NCI-H1105 (cell line): ENCODE results near the gene PIP4K2A.
"Not testable (repeated sequence)": the region's sequence is repeated elsewhere in the genome, so short reads cannot be mapped to it uniquely, and the experiment has no call there.

Experiments used
- DNase-seq: peaks from one replicate; lab custom pipeline; 2025; lab: John Stamatoyannopoulos, UW

Gene PIP4K2A

GRCh38 chr10:22693860-22694259 is 20.5 kb downstream of the PIP4K2A start:
- DNase-seq: no peak

GRCh38 chr10:22693371-22693784 is 21.0 kb downstream of the PIP4K2A start:
- DNase-seq: no peak

GRCh38 chr10:22692119-22692518 is 22.3 kb downstream of the PIP4K2A start:
- DNase-seq: not testable (repeated sequence)

- DNase-seq: no peak
Measured at GRCh38 chr10:22690614-22691431, 23.6 kb downstream of the PIP4K2A start.

- DNase-seq: no peak
Measured at GRCh38 chr10:22690158-22690557, 24.2 kb downstream of the PIP4K2A start.

GRCh38 chr10:22686347-22686746 is 28.0 kb downstream of the PIP4K2A start:
- DNase-seq: no peak

- DNase-seq: no peak
Measured at GRCh38 chr10:22685926-22686325, 28.5 kb downstream of the PIP4K2A start.

GRCh38 chr10:22684699-22685098 is 29.7 kb downstream of the PIP4K2A start:
- no peak for DNase-seq

- DNase-seq: no peak
Measured at GRCh38 chr10:22683140-22683389, 31.3 kb downstream of the PIP4K2A start.

GRCh38 chr10:22682237-22683139 is 31.9 kb downstream of the PIP4K2A start:
- DNase-seq: no peak

- no peak for DNase-seq
Measured at GRCh38 chr10:22681783-22682183, 32.6 kb downstream of the PIP4K2A start.

- DNase-seq: no peak
Measured at GRCh38 chr10:22681301-22681700, 33.1 kb downstream of the PIP4K2A start.

GRCh38 chr10:22679608-22680007 is 34.8 kb downstream of the PIP4K2A start:
- no peak for DNase-seq

GRCh38 chr10:22677333-22677732 is 37.0 kb downstream of the PIP4K2A start:
- DNase-seq: no peak

- DNase-seq: no peak
Measured at GRCh38 chr10:22676435-22676834, 37.9 kb downstream of the PIP4K2A start.

GRCh38 chr10:22674573-22674930 is 39.8 kb downstream of the PIP4K2A start:
- DNase-seq: no peak

- DNase-seq: no peak
Measured at GRCh38 chr10:22673785-22674572, 40.4 kb downstream of the PIP4K2A start.

- DNase-seq: no peak
Measured at GRCh38 chr10:22673091-22673392, 41.3 kb downstream of the PIP4K2A start.

- DNase-seq: no peak
Measured at GRCh38 chr10:22672319-22673090, 41.9 kb downstream of the PIP4K2A start.

GRCh38 chr10:22670788-22671187 is 43.6 kb downstream of the PIP4K2A start:
- no peak for DNase-seq

GRCh38 chr10:22669163-22669711 is 45.1 kb downstream of the PIP4K2A start:
- DNase-seq: no peak

- DNase-seq: no peak
Measured at GRCh38 chr10:22667093-22667480, 47.3 kb downstream of the PIP4K2A start.
